ENCODE results near the gene HIC1.

HIC1 gene

DNA sequence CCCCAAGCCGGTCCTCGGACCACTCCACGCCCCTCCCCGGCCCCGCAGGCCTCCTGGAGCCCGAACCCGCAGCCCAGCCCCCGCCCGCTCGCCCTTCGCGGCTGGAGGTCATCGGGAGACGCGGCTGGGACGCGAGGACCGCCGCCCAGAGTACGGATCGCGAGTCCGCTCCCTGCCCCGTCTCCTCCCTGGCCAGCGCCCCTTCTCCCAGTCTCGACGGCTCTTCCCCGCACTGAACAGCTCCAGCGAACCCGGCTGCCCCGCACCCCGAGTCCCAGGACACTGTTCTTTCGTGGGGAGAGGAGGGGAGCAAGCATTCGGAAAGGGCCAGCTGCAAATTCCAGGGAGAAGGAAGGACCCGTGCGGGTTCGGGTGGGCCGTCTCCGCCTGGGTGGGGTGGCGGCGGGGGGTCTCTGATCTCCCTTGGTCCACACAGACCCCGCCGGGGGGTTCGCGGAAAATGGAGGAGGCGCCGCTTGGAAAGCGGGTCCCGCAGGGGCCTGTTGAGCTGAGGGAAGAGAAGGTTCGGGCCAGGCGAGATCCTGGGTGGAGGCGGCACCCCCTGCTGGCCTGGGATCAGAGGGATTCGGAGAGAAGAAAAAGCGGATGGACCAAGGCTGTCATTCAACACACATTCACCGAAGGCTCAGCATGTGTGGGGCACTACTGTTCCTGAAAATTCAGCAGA, 29.1 kb upstream of the HIC1 start:
- no peak for DNase-seq

DNA sequence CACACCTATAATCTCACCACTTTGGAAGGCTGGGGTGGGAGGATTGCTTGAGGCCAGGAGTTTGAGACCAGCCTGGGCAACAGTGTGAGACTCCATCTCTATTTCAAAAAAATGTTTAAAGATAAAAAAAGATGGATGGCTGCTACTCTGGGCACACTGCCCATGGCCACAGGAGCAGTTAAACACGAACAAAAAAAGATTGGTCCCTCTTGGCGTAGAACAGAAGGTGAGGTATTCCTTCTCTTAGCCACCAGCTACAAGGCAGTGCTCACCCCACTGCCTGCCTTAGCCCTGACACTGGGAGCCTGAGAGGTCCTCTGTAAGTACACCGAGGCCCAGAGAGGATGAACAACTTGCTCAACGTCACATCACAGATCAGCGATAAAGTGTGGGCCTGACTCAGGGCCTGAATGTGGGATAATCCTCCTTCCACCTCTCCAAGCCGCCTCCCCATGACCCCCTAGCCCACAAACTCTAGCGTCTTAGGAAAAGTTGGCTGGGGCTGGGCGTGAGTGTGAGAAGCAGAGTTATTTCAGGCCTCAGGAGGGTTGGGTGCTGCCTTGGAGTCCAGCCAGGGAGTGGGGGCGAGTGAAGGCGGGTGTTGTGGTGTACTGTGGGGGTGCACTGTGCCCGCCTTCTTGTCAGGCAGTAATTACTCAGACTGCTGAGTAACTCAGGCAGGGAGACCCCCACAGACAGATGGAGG, 27.2 kb upstream of the HIC1 start:
- no peak for DNase-seq

DNA sequence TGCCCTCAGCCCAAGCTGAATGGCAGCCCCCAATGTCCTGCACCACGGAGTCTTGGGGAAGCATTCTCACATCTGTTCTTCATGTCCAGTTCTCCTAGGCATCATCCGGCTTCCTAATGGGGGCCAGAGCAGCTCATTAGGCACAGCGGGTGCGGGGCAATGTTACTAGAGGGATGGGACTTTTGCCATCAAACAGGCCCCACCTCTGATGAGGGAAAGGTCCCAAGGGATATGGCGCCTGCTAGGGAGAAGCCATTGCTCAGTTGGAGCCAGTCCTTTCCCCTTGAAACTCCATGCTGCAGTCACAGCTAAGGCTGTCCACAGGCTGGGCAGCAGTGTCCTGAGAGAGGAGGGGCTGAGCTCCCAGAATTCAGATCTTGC, 26.7 kb upstream of the HIC1 start:
- DNase-seq = no peak

DNA sequence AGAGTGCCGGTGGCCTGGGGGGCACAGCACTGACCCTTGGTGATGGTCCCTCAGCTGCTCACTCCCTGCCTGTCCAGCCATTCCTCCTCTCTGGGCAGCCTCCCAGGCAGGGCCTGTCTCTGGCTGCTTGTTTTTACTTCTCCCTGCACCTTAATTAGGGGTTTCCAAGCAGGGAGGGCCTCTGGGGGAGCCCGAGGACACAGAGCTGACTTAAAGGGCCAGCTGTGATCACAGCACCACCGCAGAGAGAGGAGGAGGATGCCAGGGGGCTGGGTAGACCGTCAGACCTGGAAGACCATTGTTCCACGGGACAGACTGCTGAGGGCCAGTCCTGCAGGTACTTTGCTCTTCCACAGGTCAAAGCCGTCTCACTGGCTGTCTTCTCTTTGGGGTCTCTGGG, 26.2 kb upstream of the HIC1 start:
- DNase-seq = no peak

DNA sequence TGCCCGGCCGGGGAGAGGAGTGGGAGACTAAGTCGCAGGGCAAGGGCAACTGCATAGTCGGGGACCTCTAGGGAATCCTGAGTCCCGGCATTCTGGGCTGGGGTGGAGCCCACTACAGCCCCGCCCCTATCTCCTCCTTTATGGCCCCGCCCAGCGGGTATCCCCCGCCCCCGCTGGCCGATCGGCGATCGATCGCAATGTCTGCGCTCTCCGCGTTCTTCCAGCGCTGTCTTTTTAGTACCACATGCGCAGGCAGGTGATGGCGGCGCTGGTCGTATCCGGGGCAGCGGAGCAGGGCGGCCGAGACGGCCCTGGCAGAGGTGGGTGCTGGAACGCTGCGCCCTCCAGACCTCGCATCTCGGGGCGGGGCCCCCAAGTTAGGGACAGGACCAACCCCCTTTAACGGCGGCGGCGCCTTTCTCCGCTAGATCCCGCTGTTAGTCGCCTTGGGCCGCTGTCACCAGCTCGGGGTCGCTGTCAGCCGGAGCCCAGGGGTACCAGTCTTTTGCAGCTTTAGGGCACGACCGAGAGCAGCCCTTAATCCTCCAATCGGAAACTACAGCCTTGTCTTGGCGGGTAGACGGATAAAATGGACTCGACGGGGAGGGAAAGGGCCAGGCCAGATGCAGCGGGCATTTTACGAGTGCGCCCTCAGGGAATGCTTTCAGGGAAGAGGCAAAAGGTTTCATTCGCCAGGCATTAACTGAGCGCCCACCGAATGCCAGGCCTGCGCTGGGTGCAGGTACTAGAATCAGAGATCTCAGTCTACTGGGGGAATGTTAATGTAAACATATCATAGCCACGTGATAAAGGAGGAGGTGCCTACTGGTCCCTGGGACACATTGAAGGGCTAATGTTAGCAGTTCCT, 24.8 kb upstream of the HIC1 start, which contains the start of gene DPH1:
DPH1 (plus strand) TSS at position 243 of the 868 bp plus-strand sequence; CDS start at position 260, 17 bp downstream.
- DNase-seq = peak; percentile 92

DNA sequence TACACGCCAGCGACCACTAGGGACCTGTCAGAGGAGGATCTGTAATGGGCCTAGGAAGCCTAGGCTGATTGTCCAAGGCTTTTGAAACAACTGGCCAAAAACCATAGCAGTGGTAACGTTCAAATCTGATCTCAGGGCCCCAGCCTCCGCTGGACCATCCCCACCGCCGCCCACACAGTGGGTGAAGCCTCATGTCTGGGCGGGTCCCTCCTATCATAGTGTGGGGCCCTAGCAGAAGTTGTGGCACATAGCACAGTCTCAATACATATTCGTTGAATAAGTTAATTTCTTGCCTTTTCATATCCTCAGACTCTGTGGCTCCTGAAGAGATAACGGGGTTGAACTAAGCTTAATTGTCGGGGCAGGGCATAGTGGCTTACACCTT, 24.1 kb upstream of the HIC1 start:
- no peak for DNase-seq

DNA sequence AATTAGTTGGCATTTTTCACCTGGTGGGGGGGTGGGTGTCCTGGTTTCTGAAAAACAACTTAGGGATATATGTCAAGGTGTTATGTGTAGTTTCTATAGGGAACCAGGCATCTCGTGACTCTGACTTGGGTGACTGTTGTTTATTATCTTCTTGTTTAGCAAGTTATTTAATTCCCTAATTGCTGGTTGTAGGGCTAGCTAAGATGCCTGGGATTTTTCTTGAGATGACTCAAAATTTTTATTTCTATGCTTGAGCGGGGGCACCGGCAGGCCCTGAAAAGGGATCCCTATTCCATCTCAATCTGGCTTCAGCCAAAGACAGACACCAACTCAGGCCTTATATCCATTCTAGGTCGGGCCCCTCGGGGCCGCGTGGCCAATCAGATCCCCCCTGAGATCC, 21.8 kb upstream of the HIC1 start:
- DNase-seq = no peak

DNA sequence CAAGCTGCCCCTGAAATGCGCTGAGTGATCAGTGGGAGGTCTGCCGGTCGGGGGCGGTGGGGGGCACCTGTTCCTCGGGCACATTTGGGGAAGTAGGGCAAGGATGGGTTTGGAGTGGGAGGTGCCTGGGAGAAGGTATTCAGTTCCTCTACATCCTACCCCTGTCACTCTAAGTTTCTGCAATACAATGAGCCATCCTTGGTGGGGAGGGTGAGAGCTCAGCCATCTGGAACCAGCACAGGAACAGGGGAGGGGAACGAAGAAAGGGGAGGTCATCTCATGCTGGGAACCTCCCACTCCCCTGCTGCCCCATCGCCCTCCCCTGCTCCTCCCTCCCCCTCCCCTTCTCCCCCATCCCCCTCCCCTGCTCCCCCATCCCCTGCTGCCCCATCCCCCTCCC, 20.7 kb upstream of the HIC1 start:
- DNase-seq = no peak

DNA sequence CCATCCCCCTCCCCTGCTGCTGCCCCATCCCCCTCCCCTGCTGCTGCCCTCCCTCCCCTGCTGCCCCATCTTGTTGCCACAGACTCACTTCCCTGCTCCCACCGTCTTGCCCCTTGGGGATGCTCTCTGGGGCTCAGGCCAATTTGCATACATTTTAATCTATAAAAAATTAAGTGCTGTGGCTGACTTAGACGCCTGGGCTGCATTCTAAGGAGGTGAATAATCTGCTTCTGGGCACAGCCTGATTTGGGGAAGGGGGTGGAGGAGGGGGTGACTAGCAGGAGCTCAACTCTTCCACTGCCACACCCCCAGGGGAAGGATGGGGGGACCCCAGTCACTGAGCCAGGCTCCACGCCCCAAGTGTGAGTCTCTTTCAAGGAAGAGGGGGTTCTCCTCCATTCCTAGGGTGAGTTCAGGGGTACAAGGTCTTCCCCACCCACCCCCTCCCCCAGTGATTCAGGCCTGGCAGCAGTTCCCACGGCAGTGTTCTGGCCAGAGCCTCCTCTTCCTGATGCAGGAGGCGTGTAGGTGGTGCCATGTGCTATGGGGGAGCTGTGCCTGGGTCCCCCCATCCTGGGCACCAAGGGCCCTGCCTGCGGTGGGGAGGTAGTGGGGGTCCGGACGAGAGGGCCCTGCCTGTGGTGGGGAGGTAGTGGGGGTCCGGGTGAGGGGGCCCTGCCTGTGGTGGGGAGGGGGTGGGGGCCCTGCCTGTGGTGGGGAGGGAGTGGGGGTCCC, 19.9 kb upstream of the HIC1 start:
- DNase-seq = no peak

DNA sequence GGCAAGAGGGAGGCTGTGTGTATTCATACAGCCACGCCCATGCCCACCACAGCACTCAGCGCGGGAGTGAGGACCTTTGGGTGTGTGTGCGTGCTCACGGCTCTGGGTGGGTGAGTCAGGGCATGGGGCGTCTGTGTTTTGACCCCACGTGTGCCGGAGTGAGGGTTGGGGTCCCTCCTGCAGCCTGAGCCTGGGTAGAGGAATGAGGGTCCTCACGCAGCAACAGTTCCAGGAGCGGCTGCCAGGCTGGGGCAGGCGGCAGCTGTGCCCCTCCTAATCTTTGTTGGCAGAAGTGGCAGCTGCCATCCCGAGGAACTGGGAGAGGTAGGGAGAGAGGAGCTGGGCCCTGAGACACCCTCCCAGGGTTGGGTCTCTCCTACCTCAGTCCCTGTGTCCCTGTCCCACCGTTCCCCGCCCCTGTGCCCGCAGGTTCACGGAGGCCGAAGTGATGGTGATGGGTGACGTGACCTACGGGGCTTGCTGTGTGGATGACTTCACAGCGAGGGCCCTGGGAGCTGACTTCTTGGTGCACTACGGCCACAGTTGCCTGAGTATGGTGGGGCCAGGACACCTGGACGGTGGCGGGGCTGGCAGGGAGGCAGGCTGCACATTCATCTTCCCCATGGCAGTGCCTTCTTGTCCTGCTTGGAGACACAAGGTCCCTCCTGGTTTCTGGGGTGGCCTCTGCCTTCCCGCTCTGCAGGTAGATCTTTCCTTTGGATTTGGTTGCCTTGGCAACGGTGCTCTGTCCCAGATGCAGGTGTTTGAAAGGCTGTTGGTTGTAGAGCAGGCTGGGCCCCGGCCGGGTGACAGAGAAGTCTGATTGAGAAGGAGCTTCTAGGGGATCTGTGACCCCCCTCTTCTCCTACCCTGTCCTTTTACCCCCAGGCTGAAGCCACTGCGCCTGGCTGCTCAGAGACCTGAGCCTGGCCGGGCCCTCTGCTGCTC, 19.1 kb upstream of the HIC1 start:
- DNase-seq = no peak

DNA sequence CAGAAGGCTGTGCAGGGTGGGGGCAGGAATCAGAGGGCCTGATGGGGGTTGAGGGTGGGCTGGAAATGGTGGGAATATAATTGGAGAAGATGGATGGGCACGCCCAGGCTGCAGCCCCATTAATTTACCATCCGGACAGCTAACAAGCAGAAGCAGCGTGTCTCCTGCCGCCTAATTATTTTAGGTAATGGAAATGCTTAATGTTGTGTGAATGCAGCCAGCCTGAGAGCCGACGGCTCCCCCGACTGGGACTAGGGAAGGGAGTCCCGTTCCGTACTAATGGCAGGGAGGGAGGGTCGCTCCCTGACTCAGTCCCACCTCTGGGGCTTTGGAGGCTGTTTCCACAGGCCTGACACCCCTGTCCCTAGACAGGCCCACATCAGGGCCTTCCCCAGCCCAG, 17.7 kb upstream of the HIC1 start:
- DNase-seq = no peak

DNA sequence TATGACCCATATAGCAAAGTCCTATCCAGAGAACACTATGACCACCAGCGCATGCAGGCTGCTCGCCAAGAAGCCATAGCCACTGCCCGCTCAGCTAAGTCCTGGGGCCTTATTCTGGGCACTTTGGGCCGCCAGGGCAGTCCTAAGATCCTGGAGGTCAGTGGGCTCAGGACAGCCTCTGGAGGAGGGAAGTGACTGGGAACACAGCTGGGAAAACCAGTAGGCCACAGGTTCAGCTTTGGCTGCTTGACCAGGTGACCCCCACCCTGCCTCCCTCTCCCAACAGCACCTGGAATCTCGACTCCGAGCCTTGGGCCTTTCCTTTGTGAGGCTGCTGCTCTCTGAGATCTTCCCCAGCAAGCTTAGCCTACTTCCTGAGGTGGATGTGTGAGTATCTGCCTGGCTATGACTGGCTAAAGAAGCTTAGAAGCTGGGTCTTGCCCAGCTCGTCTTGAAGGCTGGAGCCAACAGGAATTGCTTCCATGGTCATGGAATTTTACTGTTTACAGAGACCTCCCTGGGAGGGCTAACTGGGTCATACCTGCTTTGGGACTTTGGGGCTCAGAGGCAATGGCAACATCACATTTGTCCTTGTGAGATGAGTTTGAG, 14.6 kb upstream of the HIC1 start:
- no peak for DNase-seq

DNA sequence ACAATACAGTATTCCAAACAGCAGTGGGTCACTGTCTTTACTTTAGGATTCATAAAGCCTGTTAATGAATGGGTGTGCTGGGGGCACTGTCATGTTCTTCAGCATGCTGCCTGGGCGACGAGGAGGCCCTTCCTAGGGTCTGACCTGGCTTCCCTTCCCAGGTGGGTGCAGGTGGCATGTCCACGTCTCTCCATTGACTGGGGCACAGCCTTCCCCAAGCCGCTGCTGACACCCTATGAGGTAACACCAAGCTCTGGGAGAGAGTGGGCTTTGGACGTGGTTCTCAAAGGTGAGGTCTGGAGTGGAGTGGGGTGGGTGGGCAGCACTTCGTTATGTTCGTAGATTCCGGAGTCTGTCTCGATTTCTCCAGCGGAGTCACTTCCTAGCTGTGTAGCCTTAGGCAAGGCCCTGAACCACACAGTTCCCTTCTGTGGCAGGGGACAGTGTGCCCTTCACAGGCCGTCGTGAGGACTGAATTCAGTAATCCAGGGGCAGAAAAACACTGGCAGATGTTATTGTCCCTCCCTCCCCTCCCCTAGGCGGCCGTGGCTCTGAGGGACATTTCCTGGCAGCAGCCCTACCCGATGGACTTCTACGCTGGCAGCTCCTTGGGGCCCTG, 13.9 kb upstream of the HIC1 start:
- DNase-seq = no peak

DNA sequence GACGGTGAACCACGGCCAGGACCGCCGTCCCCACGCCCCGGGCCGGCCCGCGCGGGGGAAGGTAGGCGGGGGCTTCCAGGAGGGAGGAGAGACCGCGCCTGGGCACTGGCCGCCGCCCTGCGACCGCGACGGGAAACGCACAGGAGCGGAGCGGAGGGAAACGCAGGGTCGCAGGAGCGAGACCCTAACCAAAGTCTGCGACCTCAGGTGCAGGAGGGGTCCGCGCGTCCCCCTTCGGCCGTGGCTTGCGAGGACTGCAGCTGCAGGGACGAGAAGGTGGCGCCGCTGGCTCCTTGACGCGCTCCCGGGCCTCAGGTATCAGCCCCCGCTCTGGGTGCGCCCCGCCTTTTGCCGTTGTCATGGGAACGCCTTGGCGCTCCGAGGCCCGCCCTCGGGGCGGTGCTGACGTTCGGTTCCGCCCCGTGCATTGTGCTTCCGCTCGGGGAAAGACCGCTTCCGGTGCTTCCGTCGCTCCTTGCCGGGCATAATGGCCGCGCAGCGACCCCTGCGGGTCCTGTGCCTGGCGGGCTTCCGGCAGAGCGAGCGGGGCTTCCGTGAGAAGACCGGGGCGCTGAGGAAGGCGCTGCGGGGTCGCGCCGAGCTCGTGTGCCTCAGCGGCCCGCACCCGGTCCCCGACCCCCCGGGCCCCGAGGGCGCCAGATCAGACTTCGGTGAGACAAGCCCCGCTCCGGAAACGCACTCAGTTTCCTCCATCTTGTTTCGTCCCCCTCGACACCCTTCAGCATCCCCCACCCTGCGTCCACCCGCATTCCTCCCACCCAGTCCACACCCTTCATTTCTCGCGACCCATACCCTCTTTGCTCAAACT, 13.1 kb upstream of the HIC1 start, which contains the start of gene OVCA2:
OVCA2 (plus strand) TSS at position 462 of the 829 bp plus-strand sequence; CDS start at position 488, 26 bp downstream.
- DNase-seq = peak; percentile 98

DNA sequence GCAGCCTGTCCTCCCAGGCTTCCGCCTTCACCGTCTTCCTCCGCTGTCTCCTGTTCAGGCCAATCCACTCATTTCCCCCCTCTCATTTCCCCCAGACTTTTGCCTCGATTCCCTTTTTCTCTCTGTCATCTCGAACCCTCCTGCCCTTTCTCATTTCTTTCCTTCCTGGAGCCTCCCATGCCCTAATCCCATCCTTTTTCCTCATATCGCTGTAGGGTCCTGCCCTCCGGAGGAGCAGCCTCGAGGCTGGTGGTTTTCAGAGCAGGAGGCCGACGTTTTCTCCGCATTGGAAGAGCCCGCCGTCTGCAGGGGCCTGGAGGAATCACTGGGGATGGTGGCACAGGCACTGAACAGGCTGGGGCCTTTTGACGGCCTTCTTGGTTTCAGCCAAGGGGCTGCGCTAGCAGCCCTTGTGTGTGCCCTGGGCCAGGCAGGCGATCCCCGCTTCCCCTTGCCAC, 12.5 kb upstream of the HIC1 start:
- no peak for DNase-seq

DNA sequence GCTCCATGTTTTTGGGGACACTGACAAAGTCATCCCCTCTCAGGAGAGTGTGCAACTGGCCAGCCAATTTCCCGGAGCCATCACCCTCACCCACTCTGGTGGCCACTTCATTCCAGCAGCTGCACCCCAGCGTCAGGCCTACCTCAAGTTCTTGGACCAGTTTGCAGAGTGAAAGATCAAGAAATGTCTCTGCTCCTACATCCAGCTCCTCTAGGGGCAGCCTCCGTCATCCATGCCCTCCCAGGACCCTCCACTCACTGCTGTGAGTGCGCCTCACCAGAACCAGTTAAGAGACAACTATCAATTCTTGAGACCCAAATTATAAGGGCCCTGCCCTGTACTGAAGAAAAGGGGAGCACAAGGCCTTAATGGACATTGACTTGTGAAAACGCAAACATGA, 12.0 kb upstream of the HIC1 start:
- no peak for DNase-seq

DNA sequence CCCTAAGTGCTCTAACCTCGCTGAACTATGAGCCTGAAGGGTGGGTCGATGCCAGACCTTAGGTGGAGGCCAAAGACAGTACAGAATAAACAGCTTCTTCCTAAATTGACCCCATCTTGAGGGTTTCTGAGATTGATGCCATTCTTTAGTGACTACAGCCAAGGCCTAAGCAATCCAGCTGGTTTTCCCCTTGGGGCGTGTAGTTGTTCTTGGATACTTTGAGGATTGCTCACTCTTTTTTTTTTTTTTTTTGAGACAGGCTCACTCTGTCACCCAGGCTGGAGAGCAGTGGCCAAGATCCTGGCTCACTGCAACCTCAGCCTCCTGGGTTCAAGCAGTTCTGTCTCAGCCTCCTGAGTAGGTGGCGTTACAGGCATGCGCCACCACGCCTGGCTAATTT, 11.1 kb upstream of the HIC1 start:
- no peak for DNase-seq

DNA sequence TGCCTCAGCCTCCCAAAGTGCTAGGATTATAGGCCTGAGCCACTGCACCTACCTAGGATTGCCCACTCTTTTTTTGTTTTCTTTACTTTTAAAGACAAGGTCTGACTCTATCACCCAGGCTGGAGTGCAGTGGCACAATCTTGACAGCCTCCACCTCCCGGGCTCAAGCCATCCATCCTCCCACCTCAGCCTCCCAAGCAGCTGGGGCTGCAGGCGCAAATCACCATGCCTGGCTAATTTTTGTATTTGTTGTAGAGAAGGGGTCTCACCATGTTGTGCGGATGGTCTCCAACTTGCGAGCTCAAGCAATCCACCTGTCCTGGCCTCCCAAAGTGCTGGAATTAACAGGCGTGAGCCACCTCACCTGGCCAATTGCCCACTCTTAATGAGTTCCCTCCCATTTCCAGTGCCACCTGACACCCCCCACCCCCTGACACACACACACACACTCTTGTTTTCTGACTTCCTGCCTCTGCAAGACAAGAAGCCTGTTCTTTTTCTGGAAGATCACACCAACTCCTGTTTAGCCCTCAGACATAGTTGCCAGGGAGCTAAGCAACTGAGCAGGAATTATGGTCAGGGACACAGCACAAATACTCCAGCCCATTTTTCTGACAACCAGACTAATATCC, 10.5 kb upstream of the HIC1 start:
- DNase-seq = no peak

DNA sequence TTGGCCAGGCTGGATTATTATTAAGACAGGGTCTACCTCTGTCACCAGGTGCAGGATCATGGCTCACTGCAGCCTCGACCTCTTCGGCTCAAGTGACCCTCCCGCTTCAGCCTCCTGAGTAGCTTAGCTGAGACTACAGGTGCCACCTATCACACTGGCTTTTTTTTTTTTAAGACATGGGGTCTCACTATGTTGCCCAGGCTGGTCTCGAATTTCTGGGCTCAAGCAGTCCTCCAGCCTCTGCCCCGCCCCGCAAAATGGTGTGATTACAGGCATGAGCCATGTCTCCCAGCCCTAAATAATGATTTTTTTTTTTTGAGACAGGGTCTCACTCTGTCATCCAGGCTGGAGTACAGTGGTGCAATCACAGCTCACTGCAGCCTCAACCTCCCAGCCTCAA, 7.3 kb upstream of the HIC1 start:
- DNase-seq = no peak

Measured in activated CD4-positive, alpha-beta T cell treated with anti-CD3 and anti-CD28 coated beads, Interleukin-2, Interleukin-6, amounts not matched to agents 100 ng/mL and 50 ng/mL, durations not matched to agents 16 hours and 8 hours (primary cell).